Small intestine (tissue), 7 donors: Measurements from ENCODE around the gene CRY1. TPM values are rescaled to one million over a fixed set of nuclear protein-coding genes. Genes with fewer than 3 reads are reported as not detected.
A peak's percentile ranks its signal among the peaks of the same experiment; 100 is the strongest.
"Not testable (repeated sequence)": the region's sequence is repeated elsewhere in the genome, so short reads cannot be mapped to it uniquely, and the experiment has no call there.

ENCODE experiments used
- DNase-seq, 2 donors: peaks; one replicate each; pipeline versions ENCODE4 v3.0.0 to v3.0.0-alpha.2; 2013
- FAIRE-seq: peaks from 2 replicates; lab custom pipeline; 2012; peaks lifted over from hg19 to GRCh38; lab: Jason Lieb, UNC
- H3K27ac ChIP-seq, 3 donors: one replicate each; pipeline ENCODE4 v1.5.1; 2013; ENCODE audit warnings: low read length in 2 of 3, mild to moderate bottlenecking in 2 of 3, control low read depth in 1 of 3, inconsistent platforms in 1 of 3, low read depth in 1 of 3, moderate library complexity in 1 of 3
- H3K27me3 ChIP-seq, 3 donors: one replicate each; pipeline ENCODE4 v1.6.1; 2013; ENCODE audit warnings: low read length in 3 of 3, inconsistent platforms in 1 of 3; ENCODE audit not compliant: control insufficient read depth in 3 of 3, insufficient read depth in 3 of 3
- H3K36me3 ChIP-seq, 3 donors: one replicate each; pipeline ENCODE4 v1.6.1; 2013; ENCODE audit warnings: low read length in 3 of 3, inconsistent platforms in 1 of 3, low read depth in 1 of 3, mild to moderate bottlenecking in 1 of 3, moderate library complexity in 1 of 3; ENCODE audit not compliant: control insufficient read depth in 3 of 3, insufficient read depth in 2 of 3
- H3K4me1 ChIP-seq, 3 donors: one replicate each; pipeline ENCODE4 v1.6.1; 2013; ENCODE audit warnings: low read length in 2 of 3, inconsistent platforms in 1 of 3, low read depth in 1 of 3, mild to moderate bottlenecking in 1 of 3, moderate library complexity in 1 of 3; ENCODE audit not compliant: control insufficient read depth in 3 of 3, insufficient read depth in 2 of 3
- H3K4me3 ChIP-seq, 3 donors: one replicate each; pipeline ENCODE4 v1.5.1; 2013; ENCODE audit warnings: low read length in 3 of 3, control low read depth in 1 of 3, inconsistent platforms in 1 of 3, low read depth in 1 of 3, mild to moderate bottlenecking in 1 of 3, moderate library complexity in 1 of 3
- H3K9me3 ChIP-seq, 2 donors: one replicate each; pipeline ENCODE4 v1.6.1; 2013; ENCODE audit warnings: low read depth in 1 of 2, low read length in 1 of 2; ENCODE audit not compliant: control insufficient read depth in 2 of 2, insufficient read depth in 1 of 2
- whole genome bisulfite sequencing, 3 donors: extraction: QIAGEN DNeasy Blood & Tissue Kit; methylation state at CpG; one replicate each; pipeline ENCODE4 v1.1.7; 2013; 5-methylcytosine and 5-hydroxymethylcytosine counted together
- polyA plus RNA-seq, 4 donors: library from polyadenylated mRNA; stranded (reverse) in 3 of 4; unstranded in 1 of 4; fragments of 200-250 nt in 3 of 4; fragments of 120-200 nt in 1 of 4; gene quantifications; one replicate each; pipeline versions ENCODE4 v1.2.1 to v1.2.3, GENCODE V29; 2013
- donor health status: healthy with polysubstance abuse.
- donor health status: control.
- donor health status: control.
- donor health status: Bipolar disorder and iron deficiency.
- donor health status: healthy.

The CRY1 gene
- polyA plus RNA-seq, 4 donors: 8.1 to 17.4 (median 11.1) TPM

DNA sequence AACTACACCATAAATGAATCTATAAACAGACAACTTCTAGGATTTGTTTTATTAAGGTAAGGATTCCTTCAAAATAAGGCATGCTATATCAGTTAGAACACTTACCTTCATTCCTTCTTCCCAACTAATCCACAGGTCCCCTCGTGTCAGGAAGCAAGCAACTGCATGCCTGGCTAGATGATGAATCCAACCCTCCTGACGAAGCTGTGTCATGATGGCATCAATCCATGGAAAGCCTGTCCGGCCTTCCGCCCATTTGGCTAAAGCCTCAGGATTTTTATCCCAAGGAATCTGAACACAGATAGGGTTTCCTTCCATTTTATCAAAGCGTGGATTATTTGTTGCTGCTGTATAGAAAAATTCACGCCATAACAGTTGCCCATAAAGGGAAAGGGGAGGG lies 93.9 kb downstream of the CRY1 start:
- WGBS, 3 donors: 87 to 95% (median 91%) methylated on average over 6 of the region's 6 CpGs
- peaks cover 0 to 10% (median 6%) of the 10 kb centered on the region in 3 donors for H3K36me3 ChIP-seq
- no peak for FAIRE-seq
- no peaks in the 10 kb centered on the region for H3K27me3 ChIP-seq
- peaks cover 0 to 4% of the 10 kb centered on the region in 2 donors for H3K9me3 ChIP-seq
- no peak for DNase-seq
- no peak overlapping the region for H3K4me3 ChIP-seq
- no peaks in the 10 kb centered on the region for H3K4me1 ChIP-seq
- no peak overlapping the region for H3K27ac ChIP-seq

DNA sequence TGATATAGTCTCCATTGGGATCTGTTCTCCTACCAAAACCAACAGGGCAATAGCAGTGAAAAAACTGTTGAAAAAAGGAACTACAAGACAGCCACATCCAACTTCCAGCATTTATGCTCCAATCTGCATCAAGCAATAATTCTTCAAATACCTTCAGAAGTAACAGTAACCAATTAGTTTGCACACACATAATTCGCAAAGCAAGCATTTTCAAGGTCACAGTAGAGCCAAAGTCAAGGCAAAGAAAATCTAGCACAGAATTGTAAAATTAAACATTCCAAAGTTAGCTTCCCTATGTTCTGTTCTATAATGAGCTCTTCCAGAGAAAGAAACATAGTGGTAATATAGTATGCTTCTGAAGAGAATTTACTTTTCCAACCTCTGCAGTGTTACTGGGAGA lies 95.4 kb downstream of the CRY1 start:
- no peak for FAIRE-seq

DNA sequence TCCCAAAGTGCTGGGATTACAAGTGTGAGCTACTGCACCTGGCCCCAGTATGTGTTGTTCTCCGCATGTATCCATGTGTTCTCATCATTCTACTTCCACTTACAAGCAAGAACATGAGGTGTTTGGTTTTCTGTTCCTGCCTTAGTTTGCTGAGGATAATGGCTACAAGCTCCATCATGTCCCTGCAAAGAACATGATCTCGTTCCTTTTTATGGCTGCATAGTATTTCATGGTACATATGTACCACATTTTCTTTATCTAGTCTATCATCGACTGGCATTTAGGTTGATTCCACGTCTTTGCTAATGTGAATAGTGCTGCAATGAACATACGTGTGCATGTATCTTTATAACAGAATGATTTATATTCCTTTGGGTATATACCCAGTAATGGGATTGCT lies 97.2 kb downstream of the CRY1 start:
- not testable (repeated sequence) for H3K4me3 ChIP-seq, H3K9me3 ChIP-seq, H3K27me3 ChIP-seq, H3K27ac ChIP-seq, H3K4me1 ChIP-seq, DNase-seq
- H3K36me3 ChIP-seq: peaks cover 0 to 10% (median 6%) of the 10 kb centered on the region in 3 donors
- WGBS, 3 donors: 96 to 97% (median 96%) methylated on average over 5 of the region's 5 CpGs
- peak; percentile 5 for FAIRE-seq

More for the DNA sequence above, 95.4 kb downstream of the CRY1 start:
- 92 to 97% (median 92%) methylated on average over 1 of the region's 1 CpG for WGBS, 3 donors
- H3K27ac ChIP-seq: no peak overlapping the region
- H3K9me3 ChIP-seq: peaks cover 0 to 4% of the 10 kb centered on the region in 2 donors
- peaks cover 0 to 10% (median 6%) of the 10 kb centered on the region in 3 donors for H3K36me3 ChIP-seq
- H3K4me1 ChIP-seq: no peaks in the 10 kb centered on the region
- DNase-seq: no peak
- H3K4me3 ChIP-seq: no peak overlapping the region
- no peaks in the 10 kb centered on the region for H3K27me3 ChIP-seq

DNA sequence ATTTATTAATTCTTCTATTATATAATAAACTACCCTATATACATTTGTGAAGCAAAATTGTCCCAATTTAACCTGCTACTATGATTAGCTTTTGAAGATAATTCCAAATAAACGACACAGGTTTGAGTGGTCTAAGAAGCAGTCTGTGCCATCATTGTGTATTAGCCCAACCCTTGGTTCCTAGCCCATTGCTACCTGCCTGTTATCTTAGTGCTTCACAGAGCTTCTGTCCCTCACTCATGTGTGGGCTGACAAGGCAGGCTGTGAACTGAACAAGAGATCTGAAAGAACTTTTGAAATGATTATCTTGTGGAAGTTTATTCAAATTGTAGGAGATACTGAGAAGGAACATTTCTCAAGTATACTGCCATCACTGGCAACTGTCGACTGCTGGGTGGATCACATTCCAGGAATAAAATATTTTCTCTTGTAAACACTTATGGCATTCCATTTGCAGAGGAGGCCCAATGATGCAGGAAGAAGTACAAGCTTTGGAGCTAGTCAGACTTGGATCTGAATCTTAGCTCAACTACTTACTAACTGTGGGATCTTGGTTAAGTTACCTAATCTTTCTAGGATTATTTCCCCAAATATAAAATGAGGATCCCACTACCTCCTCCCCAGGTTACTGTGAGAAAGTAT lies 98.6 kb downstream of the CRY1 start:
- H3K4me3 ChIP-seq: no peak overlapping the region
- H3K27me3 ChIP-seq: no peaks in the 10 kb centered on the region
- no peaks in the 10 kb centered on the region for H3K9me3 ChIP-seq
- DNase-seq: no peak
- no peaks in the 10 kb centered on the region for H3K4me1 ChIP-seq
- 66 to 74% (median 67%) methylated on average over 2 of the region's 2 CpGs for WGBS, 3 donors
- H3K36me3 ChIP-seq: peaks cover 0 to 10% (median 6%) of the 10 kb centered on the region in 3 donors
- no peak overlapping the region for H3K27ac ChIP-seq
- FAIRE-seq: no peak

DNA sequence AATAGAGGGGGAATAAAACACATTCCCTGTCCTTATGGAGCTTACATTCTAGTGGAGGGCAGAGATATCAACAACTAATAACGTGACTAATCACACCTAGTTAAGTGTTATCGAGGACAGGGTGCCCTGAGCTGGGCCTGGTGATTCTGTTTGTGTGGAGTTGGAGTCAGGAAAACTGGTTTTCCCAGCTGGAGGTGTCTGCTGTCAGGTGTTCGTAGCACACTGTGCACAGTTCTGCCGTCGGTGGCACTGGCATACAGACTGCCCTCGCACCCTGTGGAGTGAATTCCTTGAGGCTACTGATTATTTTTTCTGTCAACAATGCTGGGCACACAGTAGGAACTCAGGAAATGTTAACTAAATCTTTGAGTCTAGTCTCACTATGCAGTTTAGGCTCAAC lies 105.5 kb downstream of the CRY1 start:
- H3K4me3 ChIP-seq: no peak overlapping the region
- peaks cover 0 to 8% (median 0%) of the 10 kb centered on the region in 3 donors for H3K36me3 ChIP-seq
- 32 to 56% (median 48%) methylated on average over 6 of the region's 6 CpGs for WGBS, 3 donors
- FAIRE-seq (no peak), DNase-seq (no peak)
- no peaks in the 10 kb centered on the region for H3K27me3 ChIP-seq
- H3K4me1 ChIP-seq: peaks cover 6 to 9% (median 8%) of the 10 kb centered on the region in 3 donors
- no peaks in the 10 kb centered on the region for H3K9me3 ChIP-seq
- H3K27ac ChIP-seq: no peak overlapping the region

DNA sequence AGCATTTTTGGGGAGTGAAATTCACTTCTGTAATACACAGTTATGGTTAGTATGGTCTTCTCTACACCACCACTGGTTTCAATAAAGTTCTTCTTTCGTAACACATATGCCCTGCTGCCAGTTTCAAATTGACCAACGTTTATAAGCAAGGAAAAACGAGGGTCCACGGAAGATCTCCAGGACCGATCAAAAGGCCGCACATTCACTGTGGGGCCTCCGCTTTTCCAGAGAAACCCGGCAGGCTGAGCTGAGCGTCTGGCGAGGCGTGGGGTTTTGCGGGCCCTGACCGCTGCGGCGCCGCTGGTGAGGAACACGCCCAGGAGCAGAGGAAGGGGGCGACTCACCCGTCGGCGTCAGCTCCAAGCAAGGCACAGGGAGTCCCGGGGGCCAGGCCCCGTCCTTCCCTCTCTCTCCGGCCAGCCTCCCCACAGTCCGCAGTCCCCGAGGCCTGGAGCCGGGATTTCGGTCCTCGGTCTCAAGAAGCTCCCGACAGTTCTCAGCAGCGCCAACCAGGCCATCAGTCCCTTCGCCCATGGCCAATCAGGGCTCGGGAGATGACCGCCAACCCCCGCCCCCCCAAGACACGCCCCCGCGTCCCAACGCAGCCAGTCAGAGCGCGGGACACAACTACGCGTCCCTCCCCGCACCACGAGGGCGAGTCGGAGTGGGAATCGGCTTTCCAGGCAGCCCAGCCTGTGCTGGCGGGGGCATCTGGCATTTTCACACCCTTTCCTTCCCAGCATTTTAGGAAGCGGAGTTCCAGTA lies 106.5 kb downstream of the CRY1 start, which contains the start of gene MTERF2:
Gene MTERF2 (minus strand): TSS at position 522 of the 765 bp plus-strand sequence. CDS start 8,432 bp downstream, outside the sequence.
- FAIRE-seq: no peak
- peaks cover 6 to 9% (median 8%) of the 10 kb centered on the region in 3 donors for H3K4me1 ChIP-seq
- WGBS, 3 donors: 0 to 1% (median 1%) methylated on average over 47 to 50 of the region's 50 CpGs

DNA sequence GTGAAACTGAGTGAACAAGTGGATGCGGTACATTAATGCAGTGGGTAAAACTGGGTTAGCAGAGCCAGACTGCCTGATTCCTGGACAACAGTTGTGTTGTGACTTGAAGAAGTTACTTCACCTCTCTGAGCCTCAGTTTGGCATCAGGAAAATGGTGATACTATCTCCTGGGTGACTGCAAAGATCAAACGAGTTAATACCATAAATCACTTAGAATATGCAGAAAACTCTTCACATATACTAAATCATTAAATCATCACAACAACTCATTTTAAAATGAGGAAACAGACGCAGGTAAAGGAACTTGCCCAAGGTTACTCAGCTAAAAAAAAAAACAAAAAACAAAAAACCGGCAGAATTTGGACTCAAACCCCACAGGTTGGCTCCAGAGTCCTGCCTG lies 107.2 kb downstream of the CRY1 start:
- DNase-seq (no peak), FAIRE-seq (no peak)
- peak overlapping the region in 1 of 3 donors; percentile 83 for H3K27ac ChIP-seq
- 12 to 29% (median 21%) methylated on average over 4 of the region's 4 CpGs for WGBS, 3 donors
- H3K27me3 ChIP-seq: no peaks in the 10 kb centered on the region
- no peaks in the 10 kb centered on the region for H3K9me3 ChIP-seq
- peaks cover 6 to 9% (median 8%) of the 10 kb centered on the region in 3 donors for H3K4me1 ChIP-seq
- H3K4me3 ChIP-seq: peak overlapping the region in 2 of 3 donors; percentile 66 to 87
- peaks cover 0 to 11% (median 0%) of the 10 kb centered on the region in 3 donors for H3K36me3 ChIP-seq

More for the DNA sequence above, 106.5 kb downstream of the CRY1 start, which contains the start of gene MTERF2:
- Histone ChIP-seq H3K36me3 (peaks cover 0 to 11% (median 0%) of the 10 kb centered on the region in 3 donors), H3K27ac (peak within 1 kb of the TSS; percentile 38 to 89 (median 83)), H3K4me3 (peak within 1 kb of the TSS; percentile 66 to 87 (median 70)), H3K27me3 (no peaks in the 10 kb centered on the region), H3K9me3 (no peaks in the 10 kb centered on the region)
- DNase-seq: peak; percentile 96 to 97

DNA sequence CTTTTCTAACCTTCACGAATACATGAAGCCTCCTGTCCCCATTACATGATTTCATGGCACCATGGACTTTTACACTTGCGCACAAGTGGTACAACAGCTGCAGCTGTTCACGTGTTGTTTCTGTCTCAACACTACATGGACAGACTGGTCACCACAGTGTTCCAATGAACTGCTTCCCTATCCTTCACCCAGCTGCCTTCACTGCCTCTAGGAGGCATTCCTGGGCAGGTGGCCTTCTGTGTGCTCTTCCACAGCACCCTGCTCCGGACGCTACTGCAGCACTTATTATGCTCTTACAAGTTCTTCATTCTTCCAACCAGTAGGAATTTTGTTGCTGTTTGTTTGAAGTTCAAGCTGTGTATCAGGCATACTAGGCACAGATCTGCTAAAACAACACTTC lies 107.9 kb downstream of the CRY1 start:
- WGBS, 3 donors: 42 to 85% (median 61%) methylated on average over 5 of the region's 5 CpGs
- FAIRE-seq: no peak
- peaks cover 0 to 11% (median 0%) of the 10 kb centered on the region in 3 donors for H3K36me3 ChIP-seq
- no peaks in the 10 kb centered on the region for H3K27me3 ChIP-seq
- DNase-seq: peak in 1 of 2 donors; percentile 64
- no peak overlapping the region for H3K27ac ChIP-seq
- peaks cover 6 to 9% (median 8%) of the 10 kb centered on the region in 3 donors for H3K4me1 ChIP-seq
- peak overlapping the region in 1 of 3 donors; percentile 0 for H3K4me3 ChIP-seq
- no peaks in the 10 kb centered on the region for H3K9me3 ChIP-seq
